HG02763 (cell line): Measurements from ENCODE around the gene SORCS1.

Experiments used
- ATAC-seq: cut with Tn5 transposase; IDR thresholded peaks from one replicate; pipeline ENCODE4 v1.9.1; 2021; ENCODE audit warnings: mild to moderate bottlenecking, moderate library complexity; ENCODE audit not compliant: unreplicated experiment

The SORCS1 gene

DNA sequence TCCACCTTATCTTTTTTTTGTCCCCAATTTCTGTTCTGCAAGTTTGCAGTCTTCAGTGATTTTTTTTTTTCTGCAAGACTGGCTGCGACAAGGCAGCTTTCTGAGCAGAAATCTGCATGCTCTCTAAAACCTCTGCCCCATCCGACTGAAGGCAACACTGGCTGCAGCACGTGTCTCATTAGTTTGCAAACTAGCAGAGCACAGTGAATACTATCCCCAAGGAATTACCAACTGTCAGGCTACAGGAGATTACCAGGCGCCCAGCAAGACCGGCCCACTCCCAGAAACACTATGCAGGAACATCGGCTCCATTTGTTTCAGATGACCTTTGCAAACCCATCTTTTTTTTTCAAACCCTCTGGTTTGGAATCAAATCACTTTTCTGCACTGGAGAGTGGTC, 538.8 kb downstream of the SORCS1 start:
- ATAC-seq, result no peak

DNA sequence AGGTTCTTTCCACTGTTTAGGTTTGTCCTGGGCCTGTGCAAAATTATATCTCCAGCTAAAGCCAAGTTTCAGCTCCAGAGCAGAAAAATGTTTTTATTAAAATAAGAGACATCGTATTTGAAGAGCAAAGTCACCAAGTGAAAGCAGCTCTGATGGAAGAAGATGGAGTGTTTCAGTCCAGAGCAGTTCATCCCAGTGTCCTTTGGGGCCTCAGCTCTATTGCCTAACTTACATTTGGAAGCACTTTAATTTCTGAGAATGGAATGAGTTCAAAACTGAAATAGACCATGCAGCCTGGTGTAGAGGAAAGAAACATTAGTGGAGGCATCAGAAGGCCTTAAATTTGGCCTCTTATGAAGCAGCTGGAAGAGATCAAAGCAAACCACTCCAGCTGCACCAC, 545.2 kb downstream of the SORCS1 start:
- no peak for ATAC-seq

DNA sequence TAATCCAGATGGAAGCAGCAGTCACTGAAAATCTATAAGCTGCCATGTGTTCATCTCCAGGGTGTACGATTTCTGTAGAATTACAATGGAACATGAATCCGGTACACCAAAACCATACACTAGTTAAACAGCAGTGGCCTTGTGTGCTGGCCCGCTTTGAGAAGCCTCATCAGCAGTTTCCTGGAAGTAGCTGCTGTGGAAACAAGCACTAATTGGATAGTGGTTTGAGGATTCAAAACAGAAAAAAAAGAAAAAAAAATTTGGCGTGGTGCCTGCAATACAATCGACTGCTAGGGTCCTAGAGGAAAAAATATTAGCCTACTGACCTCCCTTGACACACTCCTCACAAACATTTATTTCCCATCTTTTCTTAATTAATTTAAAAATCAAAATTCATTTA, 545.9 kb downstream of the SORCS1 start:
- ATAC-seq, result no peak

DNA sequence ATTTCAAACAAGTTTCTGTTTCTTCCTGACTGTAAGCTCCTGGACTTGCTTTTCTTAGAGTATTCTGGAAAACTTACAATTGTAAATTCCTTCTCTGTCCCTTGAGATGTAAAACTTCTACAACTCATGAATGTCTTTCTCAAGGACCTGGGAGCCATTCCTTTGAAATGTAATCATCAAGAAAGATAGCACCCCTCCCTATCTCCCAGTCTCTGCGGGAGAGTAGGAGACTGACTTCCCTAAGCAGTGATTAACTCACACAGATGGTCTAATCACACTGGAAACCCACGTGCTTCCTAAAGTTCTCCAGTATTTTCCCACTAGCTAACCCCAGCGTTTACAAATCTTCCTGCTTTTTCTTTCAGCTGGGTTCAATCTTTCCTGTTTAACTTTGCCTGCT, 549.4 kb downstream of the SORCS1 start:
- no peak for ATAC-seq

DNA sequence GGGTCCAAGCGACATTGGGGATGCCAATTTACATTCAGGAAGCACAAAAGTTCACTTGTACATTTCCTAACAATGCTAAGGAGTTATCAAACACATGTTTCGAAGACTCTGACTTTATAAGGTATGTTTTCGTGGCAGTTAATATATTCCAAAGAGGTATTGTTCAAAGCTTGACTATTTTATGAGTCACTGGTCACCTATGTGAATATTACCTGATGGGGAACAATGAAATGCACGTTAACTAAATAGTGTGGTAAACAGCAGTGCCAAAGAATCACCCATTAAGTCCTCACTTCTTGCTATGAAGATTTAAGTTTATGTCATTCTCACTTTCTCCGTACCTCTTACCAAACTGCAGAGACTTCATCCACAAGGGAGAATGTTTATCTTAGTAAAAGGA, 550.2 kb downstream of the SORCS1 start:
- no peak for ATAC-seq

DNA sequence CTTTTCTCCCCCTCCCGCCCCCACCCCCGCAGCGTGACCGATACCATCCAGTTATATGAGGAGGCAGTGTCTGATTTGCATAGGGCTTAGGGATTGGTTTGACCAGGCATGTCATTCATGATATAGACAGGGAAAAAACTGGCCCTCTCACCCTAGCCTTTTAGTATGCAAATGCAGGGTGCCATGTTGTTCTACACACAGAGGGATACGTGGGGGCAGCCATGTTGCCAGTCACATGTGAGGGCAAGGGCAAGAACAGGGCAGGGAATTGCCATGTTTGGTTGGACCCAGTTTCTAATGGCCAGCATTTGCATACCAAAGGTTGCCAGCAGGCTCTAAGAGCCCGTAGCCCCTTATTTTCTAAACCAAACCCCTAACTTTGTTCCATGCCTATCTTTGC, 552.1 kb downstream of the SORCS1 start:
- ATAC-seq, result no peak

DNA sequence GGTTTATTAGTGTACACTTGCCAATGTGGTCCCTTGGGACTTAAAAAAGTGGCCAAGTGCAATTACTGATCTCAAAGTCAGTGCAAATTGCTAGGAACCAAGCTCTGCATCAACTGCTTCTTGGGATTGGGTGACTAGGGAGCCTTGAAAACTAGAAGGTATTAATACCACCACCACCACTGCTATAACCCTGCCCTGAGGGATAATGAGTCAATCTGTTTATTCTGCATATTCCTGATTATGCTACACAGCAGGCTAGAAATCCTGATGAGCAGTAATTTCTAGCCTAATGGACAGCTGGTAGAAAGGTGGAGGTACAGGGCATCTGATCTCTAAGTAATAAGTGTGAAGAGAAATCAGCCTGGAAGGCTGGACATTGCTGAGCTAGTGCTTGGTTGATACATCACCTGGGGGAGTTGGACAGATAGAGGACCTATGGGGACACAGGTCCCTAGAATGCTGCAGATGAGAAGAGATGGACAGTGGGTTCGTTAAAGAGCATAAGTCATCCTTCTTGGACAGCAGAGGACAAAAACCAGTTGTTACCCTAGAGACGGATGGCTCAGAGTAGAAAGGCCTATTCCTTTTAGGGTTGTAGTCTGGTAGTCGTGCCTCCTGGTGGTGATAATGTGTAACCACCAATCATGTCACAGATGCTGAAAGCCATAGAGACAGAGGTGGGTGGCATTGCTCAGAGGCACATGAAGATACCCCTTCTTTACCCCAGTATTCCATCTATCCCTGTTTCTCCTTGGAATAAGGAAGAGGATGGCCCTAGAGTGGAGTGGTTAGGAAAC, 554.8 kb downstream of the SORCS1 start:
- no peak for ATAC-seq

DNA sequence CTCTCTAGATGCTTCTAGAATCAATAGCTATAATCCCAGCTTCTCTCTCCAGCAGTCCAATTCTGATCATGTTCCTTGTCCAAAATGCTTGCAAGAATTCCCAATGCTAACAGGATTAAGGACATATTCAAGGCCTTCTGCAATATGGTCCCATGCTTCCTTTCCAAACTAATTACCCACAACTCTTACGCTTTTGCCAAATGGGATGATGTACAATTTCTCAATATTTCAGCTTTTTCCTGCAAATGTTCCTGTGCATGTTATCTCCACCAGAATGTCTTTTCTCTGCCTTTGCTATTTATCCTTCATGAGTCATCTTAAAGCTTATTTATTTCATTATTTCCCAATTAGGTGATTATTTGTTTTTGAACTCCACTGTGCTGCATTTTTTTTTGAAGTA, 556.4 kb downstream of the SORCS1 start:
- no peak for ATAC-seq

DNA sequence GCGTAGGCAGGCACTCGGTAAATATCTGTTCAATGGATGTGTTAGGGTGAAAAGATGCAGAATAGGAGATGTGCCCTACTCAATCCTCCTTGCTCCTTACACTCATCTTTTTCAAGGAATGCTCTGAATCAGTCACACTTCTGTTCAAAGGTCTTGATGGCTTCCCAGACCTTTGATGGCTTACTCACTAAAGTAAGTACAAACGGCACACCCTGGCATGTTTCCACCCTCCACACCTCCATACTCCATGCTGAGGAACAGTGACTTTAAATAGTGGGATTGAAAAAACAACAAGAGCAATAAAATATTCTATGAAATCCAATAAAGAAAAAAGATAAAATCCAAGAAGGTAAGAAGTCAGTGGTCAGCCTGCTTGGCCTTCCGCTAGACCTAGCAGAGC, 569.2 kb downstream of the SORCS1 start:
- no peak for ATAC-seq

DNA sequence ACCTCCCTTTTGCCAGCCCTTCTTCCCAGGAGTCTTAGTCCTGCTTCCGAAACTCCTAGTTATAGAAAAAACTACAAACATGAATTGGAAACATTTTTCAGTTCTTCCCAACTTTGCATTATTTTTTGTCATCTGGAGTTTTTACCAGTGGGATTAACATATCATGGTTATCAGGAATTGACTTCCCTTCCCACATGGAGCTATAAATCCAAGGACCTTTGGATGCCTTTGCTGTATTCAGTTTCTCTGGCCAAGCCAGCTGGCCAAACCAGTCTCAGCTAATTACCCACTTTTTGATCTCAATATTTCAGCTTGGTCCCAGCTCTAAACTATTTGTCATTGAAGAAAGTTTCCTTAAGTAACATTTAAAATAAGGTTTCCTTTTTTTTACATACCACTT, 570.6 kb downstream of the SORCS1 start:
- ATAC-seq, result no peak

DNA sequence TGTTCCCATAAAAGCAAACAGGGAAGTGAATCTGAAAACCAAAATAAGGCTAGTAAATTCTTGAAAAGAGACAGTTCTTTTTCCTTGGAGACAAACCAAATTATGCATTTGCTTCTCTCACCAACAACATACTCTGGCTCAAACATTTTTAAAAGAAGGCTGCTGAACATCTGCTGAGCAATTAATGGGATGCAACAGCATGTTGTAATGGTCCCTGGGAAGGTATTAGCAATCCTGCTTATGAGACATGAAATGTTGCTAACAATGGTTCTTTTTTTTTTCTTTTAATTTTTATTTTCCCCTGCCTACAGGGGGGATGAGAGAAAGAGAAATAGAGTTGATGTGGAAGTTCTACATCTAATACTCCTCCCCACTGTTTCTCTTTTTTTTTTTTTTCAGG, 572.1 kb downstream of the SORCS1 start:
- no peak for ATAC-seq

DNA sequence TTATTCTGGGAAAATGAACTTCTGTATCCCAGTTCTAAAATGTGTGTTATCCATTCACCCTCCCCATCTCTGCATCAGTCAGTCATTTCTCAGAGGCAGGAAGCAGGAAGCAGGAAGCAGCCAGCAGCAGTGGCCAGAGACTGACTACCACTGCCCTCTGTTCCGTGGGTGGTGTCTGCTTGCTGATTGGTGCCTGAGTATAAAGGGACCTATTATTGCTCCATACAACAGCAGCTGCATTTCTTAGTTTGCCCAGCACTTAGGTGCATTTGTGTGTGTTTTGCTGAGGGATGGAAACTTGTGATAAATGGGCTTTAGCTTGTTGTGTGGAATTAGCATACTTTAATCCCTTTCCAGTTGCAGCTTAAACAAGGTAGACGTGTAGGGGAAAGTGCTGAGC, 582.2 kb downstream of the SORCS1 start:
- no peak for ATAC-seq

DNA sequence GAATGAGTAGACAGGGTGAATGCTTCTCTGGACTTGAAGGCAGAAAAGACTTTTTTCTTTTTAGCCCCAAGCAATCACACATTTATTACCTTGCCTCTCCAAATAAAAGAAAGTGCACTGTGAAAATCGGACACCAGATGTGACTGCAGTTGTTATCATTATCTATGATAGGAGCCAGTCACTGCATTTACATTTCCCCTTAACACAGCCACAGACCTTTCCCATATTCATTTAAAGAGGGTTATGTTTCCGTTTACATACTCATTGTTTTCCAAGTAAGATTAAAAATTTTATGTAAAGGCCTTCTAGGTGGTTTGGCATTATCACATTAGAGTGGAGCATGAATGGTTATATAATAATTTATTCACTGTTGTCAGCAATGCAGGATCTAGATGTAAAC, 586.8 kb downstream of the SORCS1 start:
- no peak for ATAC-seq

DNA sequence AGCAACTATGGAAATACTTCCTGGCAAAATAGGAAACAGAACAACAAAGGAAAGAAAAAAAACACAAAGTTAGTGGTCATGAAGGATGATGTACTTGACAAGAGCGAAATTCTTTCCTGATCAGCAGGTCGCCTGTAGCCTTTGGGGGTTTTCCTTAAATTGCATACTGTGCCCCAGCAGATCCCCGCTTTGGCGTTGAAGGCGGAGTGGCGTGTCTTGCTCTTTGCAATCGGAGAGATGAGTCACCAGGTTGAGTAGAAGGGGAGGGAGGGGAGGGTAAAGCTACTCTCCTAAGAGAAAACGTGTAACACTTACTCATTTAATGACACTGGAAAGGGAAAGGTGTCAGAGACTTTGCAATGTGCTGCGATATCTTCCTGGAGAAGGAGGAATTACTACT, 587.2 kb downstream of the SORCS1 start:
- no peak for ATAC-seq

DNA sequence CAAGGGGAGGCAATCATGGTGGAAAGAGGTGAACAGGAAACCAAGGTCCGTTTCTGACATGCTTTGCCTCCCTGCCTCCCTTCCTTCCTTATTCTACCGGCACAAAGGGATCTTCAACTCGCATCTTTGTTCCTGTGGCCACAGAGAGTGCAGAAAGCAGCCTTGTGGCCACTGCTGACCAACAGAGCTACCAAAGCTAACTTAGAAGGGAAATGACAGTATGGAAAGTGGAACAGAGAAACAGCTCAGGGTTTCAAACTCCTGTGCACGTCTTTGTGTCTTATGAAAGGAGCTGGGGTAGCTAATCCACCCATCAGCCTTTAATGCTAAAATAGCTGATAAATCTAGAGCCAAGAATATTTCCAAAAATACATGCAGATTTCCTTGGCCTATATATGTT, 588.0 kb downstream of the SORCS1 start:
- no peak for ATAC-seq

DNA sequence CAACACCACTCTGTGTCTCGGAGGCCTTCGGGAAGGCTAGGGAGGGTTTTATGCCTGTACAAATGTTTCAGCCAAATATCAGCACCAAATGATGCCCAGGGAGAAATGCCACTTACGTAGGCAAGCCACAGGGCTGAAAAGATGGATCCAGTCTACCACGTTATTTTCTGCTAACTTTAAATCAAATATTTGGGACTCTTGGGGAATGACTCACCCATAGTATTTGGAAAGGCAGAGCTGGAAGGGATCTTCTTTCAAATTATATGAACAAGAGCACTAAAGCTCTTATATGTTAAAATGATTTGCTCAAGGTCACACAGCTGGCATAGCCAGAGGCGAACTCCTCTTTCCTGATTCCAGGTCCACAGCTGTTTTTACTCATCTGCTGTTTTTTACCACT, 591.4 kb downstream of the SORCS1 start:
- ATAC-seq, result no peak

DNA sequence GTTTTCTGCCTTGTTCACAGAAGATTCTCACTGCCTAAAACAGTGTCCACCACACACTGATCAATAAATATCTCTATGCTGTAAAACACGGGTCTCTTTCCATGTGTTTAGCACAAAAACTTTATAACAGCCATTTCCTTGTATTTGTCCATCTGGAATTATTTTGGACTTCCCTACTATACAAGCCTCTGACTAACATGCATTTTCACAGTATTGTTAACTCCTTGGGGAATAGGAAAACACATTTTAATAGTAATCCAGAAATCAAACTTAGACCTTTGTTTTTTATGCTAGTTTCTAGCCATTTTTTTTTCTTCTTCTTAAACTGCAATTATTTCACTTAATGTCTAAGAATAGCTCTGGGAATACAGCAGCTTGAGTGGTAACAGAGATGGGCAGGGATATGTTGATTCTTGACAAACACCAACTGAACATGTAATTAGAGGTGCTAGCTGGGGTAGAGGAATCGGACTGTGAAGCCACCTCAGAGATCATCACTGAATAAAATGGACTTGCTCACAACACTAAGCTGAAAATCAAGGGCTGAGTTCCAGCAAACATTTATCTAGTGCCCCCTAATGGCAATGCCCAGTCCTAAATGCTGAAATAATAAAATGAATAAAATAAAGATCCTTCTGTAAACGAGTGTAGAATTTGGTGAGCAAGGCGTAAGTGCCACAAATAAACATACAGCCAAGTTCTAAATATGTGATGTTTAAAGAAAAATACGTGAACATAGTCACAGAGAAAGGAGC, 593.1 kb downstream of the SORCS1 start:
- ATAC-seq, result no peak

DNA sequence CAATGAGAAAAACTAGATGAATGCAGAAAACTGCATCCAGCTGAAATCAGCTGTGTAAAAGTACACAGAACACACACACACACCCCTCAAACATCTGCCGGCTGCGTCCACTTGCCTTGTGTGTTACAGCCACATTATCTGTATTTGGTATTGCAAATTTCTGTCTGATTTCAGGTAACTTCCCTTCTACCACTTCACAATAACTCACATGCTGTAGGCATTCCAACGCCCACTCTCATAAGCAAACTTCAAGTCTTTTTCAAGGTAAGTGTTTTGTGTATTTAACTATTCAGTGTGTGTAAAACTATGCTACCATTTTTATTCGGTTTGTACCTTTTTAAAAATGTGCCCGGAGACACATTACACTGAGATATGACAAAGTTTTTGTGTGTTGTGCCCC, 594.2 kb downstream of the SORCS1 start:
- ATAC-seq, result no peak

DNA sequence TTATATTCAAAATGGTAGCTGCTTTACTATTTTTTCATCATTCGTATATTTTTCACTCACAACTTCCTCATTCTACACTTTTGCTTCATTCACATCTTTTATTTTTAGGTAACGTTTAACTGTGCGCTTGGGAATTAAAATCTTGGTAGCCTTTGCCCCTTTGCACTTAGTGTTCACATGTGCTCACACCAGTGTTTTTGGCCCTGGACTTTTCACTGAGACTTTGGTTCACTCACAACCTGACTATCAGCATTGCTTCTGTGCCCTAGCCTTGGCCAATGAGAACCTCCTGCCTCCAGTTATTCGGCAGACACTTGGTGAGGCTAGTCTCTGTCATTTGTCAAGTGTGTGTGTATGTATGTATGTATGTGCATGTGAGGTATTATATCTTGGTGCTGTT, 596.9 kb downstream of the SORCS1 start:
- ATAC-seq, result no peak

DNA sequence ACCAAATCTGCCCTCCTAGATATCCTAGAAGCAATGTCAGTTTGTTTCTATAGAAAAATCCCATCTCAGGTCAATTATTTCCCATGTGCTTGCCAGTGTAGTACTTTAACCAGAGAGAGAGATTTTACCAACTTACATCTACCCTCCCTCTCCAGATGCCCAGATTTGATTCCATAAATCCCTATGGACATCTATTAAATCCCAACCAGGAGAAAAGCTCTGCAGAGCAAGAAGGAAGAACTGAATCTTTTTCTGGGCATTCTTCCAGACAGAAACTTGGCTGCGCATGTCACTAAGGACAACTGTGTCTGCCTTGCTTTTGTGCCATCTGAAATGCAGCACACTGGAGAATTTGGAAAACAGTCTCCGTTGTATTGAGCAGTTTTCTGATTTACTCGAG, 597.6 kb downstream of the SORCS1 start:
- no peak for ATAC-seq

DNA sequence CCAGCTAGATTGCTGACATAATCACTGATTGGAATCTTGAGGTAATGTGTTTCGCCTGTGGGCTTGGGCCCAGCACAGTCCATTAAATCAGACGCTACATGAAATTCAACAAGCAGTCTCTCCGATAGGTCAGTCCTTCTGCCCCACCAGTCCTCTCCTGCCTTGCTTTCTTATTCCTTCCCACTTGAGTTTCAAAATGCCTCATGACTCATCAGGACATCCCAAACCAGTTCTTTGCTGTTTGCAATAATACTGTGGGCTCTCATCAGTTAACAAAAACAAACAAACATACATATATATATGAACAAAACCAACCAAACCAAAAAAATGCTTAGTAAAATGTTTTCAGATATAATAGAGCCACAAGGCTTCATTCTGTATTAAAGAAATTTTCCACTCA, 599.0 kb downstream of the SORCS1 start:
- ATAC-seq, result no peak

DNA sequence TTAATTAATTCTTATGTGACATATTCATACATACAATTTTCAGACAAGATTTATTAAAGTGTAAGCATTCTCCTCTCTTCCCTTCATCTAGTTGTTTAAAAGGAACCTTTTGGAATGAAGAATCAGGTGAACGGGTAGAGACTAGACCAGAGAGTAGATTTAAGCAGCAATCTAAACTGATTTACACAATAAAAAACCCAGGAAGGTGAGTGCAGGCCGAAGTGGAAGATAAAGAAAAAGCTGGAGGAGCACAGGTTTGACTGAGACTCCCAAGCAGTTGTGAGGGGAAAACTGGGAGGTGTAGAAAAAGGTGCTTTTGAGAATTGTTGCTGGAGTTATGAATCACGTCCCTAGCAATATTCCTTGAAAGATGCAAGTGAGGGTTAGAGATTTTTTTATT, 601.1 kb downstream of the SORCS1 start:
- no peak for ATAC-seq
